Ectodermal cell (in vitro differentiated cells): Measurements from ENCODE around the gene NPTXR.

ENCODE experiments used
- H3K27ac ChIP-seq: 2 replicates; pipeline ENCODE4 v1.7.0; 2013; ENCODE audit warnings: mild to moderate bottlenecking, low read depth, low read length; ENCODE audit not compliant: insufficient read depth, poor library complexity, severe bottlenecking
- H3K27me3 ChIP-seq: 2 replicates; pipeline ENCODE4 v1.7.0; 2013; ENCODE audit warnings: mild to moderate bottlenecking, low read length; ENCODE audit not compliant: insufficient read depth, control insufficient read depth, poor library complexity, severe bottlenecking
- H3K36me3 ChIP-seq: one replicate; pipeline ENCODE4 v1.7.0; 2013; ENCODE audit warnings: low read length; ENCODE audit not compliant: control insufficient read depth, insufficient read depth
- H3K4me1 ChIP-seq: one replicate; pipeline ENCODE4 v1.7.0; 2013; ENCODE audit warnings: low read length; ENCODE audit not compliant: control insufficient read depth, insufficient read depth
- H3K4me3 ChIP-seq: 2 replicates; pipeline ENCODE4 v1.7.0; 2013; ENCODE audit warnings: low read depth, low read length, control low read depth; ENCODE audit not compliant: insufficient read depth
- H3K9me3 ChIP-seq: 2 replicates; pipeline ENCODE4 v1.7.0; 2013; ENCODE audit warnings: mild to moderate bottlenecking, low read length, moderate library complexity; ENCODE audit not compliant: control insufficient read depth
- WGBS, 2 experiments: methylation state at CpG; one replicate each; pipeline ENCODE4 v1.1.7; 2013; ENCODE audit warnings: missing lambda C conversion rate in 2 of 2; 5-methylcytosine and 5-hydroxymethylcytosine counted together

NPTXR gene

DNA sequence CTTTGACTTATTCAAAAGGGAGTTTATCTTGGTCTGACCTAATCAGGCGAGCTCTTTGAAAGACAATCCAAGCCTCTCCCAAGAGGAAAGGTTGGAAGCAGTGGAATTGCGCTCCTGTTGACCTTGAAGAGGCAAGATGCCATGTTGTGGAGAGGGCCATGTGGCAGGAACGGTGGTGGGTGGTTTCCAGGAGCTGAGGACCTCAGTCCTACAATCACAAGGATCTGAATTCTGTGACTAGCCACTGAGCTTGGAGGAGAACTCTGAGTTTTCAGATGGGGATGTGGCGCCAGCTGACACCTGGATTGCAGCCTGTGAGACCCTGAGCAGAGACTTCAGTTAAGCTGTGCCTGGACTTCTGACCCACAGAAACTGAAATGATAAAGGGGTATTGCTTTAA is 34.2 kb upstream of the NPTXR start:
- Histone ChIP-seq H3K36me3 (no peaks in the 10 kb centered on the region), H3K27ac (no peak overlapping the region), H3K27me3 (no peaks in the 10 kb centered on the region), H3K9me3 (no peaks in the 10 kb centered on the region), H3K4me3 (no peak overlapping the region), H3K4me1 (no peaks in the 10 kb centered on the region)
- WGBS, 2 experiments = 92 to 95% methylated on average over 4 of the region's 4 CpGs

GRCh38 chr22:38874529-38875222 is 30.8 kb upstream of the NPTXR start:
- H3K27me3 ChIP-seq = no peaks in the 10 kb centered on the region
- H3K9me3 ChIP-seq = no peaks in the 10 kb centered on the region
- WGBS, 2 experiments = 92 to 93% methylated on average over 13 of the region's 13 CpGs
- H3K36me3 ChIP-seq = peaks cover 3% of the 10 kb centered on the region
- no peak overlapping the region for H3K4me3 ChIP-seq
- peaks cover 7% of the 10 kb centered on the region for H3K4me1 ChIP-seq
- no peak overlapping the region for H3K27ac ChIP-seq

- H3K36me3 ChIP-seq = peaks cover 4% of the 10 kb centered on the region
- H3K4me1 ChIP-seq = peaks cover 10% of the 10 kb centered on the region
- 79 to 83% methylated on average over 9 of the region's 9 CpGs for WGBS, 2 experiments
- H3K27me3 ChIP-seq = no peaks in the 10 kb centered on the region
- peak overlapping the region; percentile 83 for H3K4me3 ChIP-seq
- H3K9me3 ChIP-seq = no peaks in the 10 kb centered on the region
- H3K27ac ChIP-seq = no peak overlapping the region
These were observed 29.9 kb upstream of the NPTXR start for GRCh38 chr22:38873469-38874411.

GRCh38 chr22:38872831-38873248 is 29.0 kb upstream of the NPTXR start:
- 1% methylated on average over 37 of the region's 37 CpGs for WGBS, 2 experiments
- Histone ChIP-seq H3K9me3 (no peaks in the 10 kb centered on the region), H3K27ac (peak overlapping the region; percentile 84), H3K4me1 (peaks cover 10% of the 10 kb centered on the region), H3K27me3 (no peaks in the 10 kb centered on the region), H3K36me3 (peaks cover 4% of the 10 kb centered on the region), H3K4me3 (peak overlapping the region; percentile 83)

DNA sequence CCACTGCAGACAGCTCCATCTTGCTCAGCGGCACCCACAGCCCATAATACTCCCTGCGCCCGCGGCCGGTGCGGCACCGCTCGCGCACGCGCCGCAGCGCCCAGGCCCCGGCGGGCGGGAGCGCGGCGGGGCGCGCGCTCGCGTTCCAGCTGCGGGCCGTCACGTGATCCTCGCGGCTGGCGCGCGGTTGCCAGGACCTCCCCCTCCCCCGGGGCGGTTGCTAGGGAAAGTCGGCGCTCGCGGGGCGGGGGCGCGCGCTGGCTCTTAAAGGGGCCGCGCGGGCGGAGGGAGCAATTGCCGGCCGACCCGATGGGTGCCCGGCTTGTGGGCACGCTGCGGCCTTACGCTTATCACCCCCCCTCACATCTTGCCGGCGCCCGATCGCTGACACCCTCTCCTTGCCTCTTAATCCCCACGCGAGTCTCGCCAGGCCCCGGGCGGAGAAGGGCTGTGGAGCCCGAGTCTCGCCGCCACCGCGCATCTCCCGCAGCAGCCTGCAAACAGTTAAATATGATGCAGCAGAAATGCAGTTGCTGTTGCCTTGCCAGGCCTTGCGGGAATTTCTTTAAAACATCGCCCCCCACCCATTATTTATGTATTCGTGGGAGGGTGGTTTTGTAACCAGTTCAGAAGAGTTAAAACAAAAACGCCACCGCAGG is 28.5 kb upstream of the NPTXR start, which contains the start of gene CBX6:
CBX6 (minus strand) TSS at position 45 of the 659 bp plus-strand sequence; CDS start at position 19, 26 bp downstream.
- H3K4me1 ChIP-seq = peaks cover 10% of the 10 kb centered on the region
- H3K27ac ChIP-seq = peak within 1 kb of the TSS; percentile 84
- peak within 1 kb of the TSS; percentile 83 for H3K4me3 ChIP-seq
- peaks cover 4% of the 10 kb centered on the region for H3K36me3 ChIP-seq
- 0% methylated on average over 73 of the region's 73 CpGs for WGBS, 2 experiments
- no peaks in the 10 kb centered on the region for H3K27me3 ChIP-seq
- no peaks in the 10 kb centered on the region for H3K9me3 ChIP-seq

GRCh38 chr22:38871360-38872171 is 27.7 kb upstream of the NPTXR start:
- H3K4me1 ChIP-seq = peaks cover 13% of the 10 kb centered on the region
- peak overlapping the region; percentile 29 for H3K27ac ChIP-seq
- H3K36me3 ChIP-seq = peaks cover 4% of the 10 kb centered on the region
- no peaks in the 10 kb centered on the region for H3K27me3 ChIP-seq
- 0% methylated on average over 71 to 75 of the region's 77 CpGs for WGBS, 2 experiments
- no peaks in the 10 kb centered on the region for H3K9me3 ChIP-seq
- peak overlapping the region; percentile 83 for H3K4me3 ChIP-seq

- no peaks in the 10 kb centered on the region for H3K9me3 ChIP-seq
- no peaks in the 10 kb centered on the region for H3K27me3 ChIP-seq
- no peak overlapping the region for H3K27ac ChIP-seq
- 58 to 60% methylated on average over 2 of the region's 2 CpGs for WGBS, 2 experiments
- peaks cover 13% of the 10 kb centered on the region for H3K4me1 ChIP-seq
- peak overlapping the region; percentile 83 for H3K4me3 ChIP-seq
- peaks cover 10% of the 10 kb centered on the region for H3K36me3 ChIP-seq
These were observed 27.0 kb upstream of the NPTXR start for GRCh38 chr22:38870791-38871359.

DNA sequence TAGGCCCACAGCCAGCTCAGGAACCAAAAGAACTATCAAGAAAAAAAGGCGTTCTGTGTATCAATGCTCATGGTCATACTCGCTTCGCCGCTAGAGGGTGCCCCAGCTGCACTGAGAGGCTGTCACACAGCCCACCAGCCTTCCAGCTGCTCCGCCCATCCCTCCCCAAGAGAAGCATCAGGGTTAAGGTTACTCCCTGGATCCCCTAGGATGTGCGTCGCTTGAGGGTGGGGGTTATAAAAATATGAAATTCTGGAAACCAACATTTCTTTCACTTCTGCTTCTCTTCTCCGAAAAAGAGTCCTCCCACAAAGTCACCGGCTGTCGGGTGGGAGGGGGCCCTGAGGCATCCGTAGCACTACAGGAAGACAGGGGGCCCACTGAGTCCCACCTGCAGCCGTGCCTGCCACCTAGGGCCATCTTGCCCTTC is 26.5 kb upstream of the NPTXR start:
- H3K27me3 ChIP-seq = no peaks in the 10 kb centered on the region
- H3K27ac ChIP-seq = no peak overlapping the region
- peaks cover 14% of the 10 kb centered on the region for H3K4me1 ChIP-seq
- no peaks in the 10 kb centered on the region for H3K9me3 ChIP-seq
- no peak overlapping the region for H3K4me3 ChIP-seq
- WGBS, 2 experiments = 31 to 32% methylated on average over 10 of the region's 12 CpGs
- peaks cover 15% of the 10 kb centered on the region for H3K36me3 ChIP-seq

GRCh38 chr22:38869663-38870062 is 25.8 kb upstream of the NPTXR start:
- H3K27ac ChIP-seq = no peak overlapping the region
- no peak overlapping the region for H3K4me3 ChIP-seq
- H3K4me1 ChIP-seq = peaks cover 20% of the 10 kb centered on the region
- no peaks in the 10 kb centered on the region for H3K27me3 ChIP-seq
- 93 to 95% methylated on average over 3 of the region's 3 CpGs for WGBS, 2 experiments
- peaks cover 15% of the 10 kb centered on the region for H3K36me3 ChIP-seq
- no peaks in the 10 kb centered on the region for H3K9me3 ChIP-seq
